Panc1 (cell line): ENCODE data around the gene LRP2. TPM values are rescaled to one million over a fixed set of nuclear protein-coding genes. Genes with fewer than 3 reads are reported as not detected.

Experiments used
- ATAC-seq: fragments of 200-7000 bp; cut with Tn5 transposase; 2 replicates; pipeline ENCODE4 v1.9.1; 2020; ENCODE audit warnings: mild to moderate bottlenecking, moderate library complexity
- BruUV-seq: library from RNA; stranded (reverse); fragments of 400-500 nt; replicated peaks from 2 replicates; lab custom pipeline; 2021; lab: Mats Ljungman, UMichigan
- CTCF ChIA-PET: fragments of 300-600 bp; sonication (Branson Sonifier 250); formaldehyde crosslinking; loops from one replicate; lab custom pipeline; 2022; ENCODE audit warnings: antibody characterized with exemption; lab: Charles Lee
- POLR2A ChIA-PET: fragments of 300-600 bp; sonication (Branson Sonifier 250); formaldehyde crosslinking; loops from one replicate; lab custom pipeline; 2022; ENCODE audit warnings: antibody characterized with exemption; lab: Charles Lee
- DNase-seq: peaks from one replicate; pipeline ENCODE4 v3.0.0-alpha.2; 2010; ENCODE audit warnings: low read depth, low spot score
- H3K27ac ChIP-seq: 2 replicates; pipeline ENCODE4 v1.5.1; 2011; ENCODE audit warnings: mild to moderate bottlenecking, low read length, inconsistent platforms
- H3K27me3 ChIP-seq: fragments of 200-500 bp; sonication (Bioruptor generic); 2 replicates; pipeline ENCODE4 v1.6.0; 2014; ENCODE audit warnings: low read length, inconsistent platforms; ENCODE audit not compliant: control insufficient read depth, insufficient read depth
- H3K36me3 ChIP-seq: fragments of 200-500 bp; sonication (Bioruptor generic); 2 replicates; pipeline ENCODE4 v1.5.1; 2014; ENCODE audit warnings: inconsistent platforms, mild to moderate bottlenecking, low read length, moderate library complexity; ENCODE audit not compliant: control insufficient read depth, insufficient read depth
- H3K4me1 ChIP-seq: 2 replicates; pipeline ENCODE4 v1.5.1; 2011; ENCODE audit warnings: inconsistent platforms, mild to moderate bottlenecking, low read length, moderate library complexity; ENCODE audit not compliant: control insufficient read depth, insufficient read depth
- H3K4me3 ChIP-seq, 2 experiments: 2 replicates each; pipeline ENCODE4 v1.5.1; 2011 to 2012; ENCODE audit warnings: low read depth in 2 of 2, low read length in 2 of 2, mild to moderate bottlenecking in 2 of 2, inconsistent platforms in 1 of 2, moderate library complexity in 1 of 2
- H3K9me3 ChIP-seq: fragments of 200-500 bp; sonication (Bioruptor generic); 2 replicates; pipeline ENCODE4 v1.5.1; 2014; ENCODE audit warnings: low read depth, mild to moderate bottlenecking, inconsistent platforms, low read length, moderate library complexity; ENCODE audit not compliant: control insufficient read depth, insufficient read depth
- CTCF ChIP-seq: fragments of 450-650 bp; IDR thresholded peaks from 2 replicates; pipeline ENCODE4 v1.5.1; 2017; ENCODE audit warnings: mild to moderate bottlenecking
- POLR2AphosphoS5 ChIP-seq: IDR thresholded peaks from 2 replicates; pipeline ENCODE4 v1.6.1; 2012; ENCODE audit warnings: mild to moderate bottlenecking, low read depth, low read length, moderate library complexity
- REST ChIP-seq, 2 experiments: IDR thresholded peaks; 2 replicates each; pipeline ENCODE4 v1.6.1; 2011 to 2012; ENCODE audit warnings: low read depth in 2 of 2, control low read depth in 1 of 2, low read length in 1 of 2, mild to moderate bottlenecking in 1 of 2, moderate library complexity in 1 of 2; ENCODE audit not compliant: insufficient read depth in 1 of 2
- SIN3A ChIP-seq: IDR thresholded peaks from 2 replicates; pipeline ENCODE4 v1.6.1; 2012; ENCODE audit warnings: low read depth, mild to moderate bottlenecking, low read length, moderate library complexity, borderline replicate concordance; ENCODE audit not compliant: insufficient read depth
- TCF7L2 ChIP-seq: IDR thresholded peaks from 2 replicates; pipeline ENCODE4 v1.6.1; 2011; ENCODE audit warnings: mild to moderate bottlenecking, low read depth, low read length, inconsistent platforms
- in situ Hi-C: cut with HindIII; loops from 2 replicates; pipeline ENCODE4 v1.10.0; 2016; ENCODE audit warnings: low sequenced_read_pairs, low pct_unique_long_range_greater_than_20kb
- intact Hi-C: fragments of 100-400 bp; cut with micrococcal nuclease; formaldehyde crosslinking; loops from one replicate; pipeline ENCODE4 v1.10.0; 2022; ENCODE audit not compliant: unreplicated experiment
- total RNA-seq: library from RNA; stranded (reverse); gene quantifications from one replicate; pipeline ENCODE4 v1.2.1, GENCODE V29; 2021; ENCODE audit not compliant: unreplicated experiment

Gene LRP2
- total RNA-seq, 1 experiment from 2014 or later = 0.10 TPM

GRCh38 chr2:169091256-169091655 lies 271.1 kb downstream of the LRP2 start:
- POLR2A ChIA-PET = no interaction called here

GRCh38 chr2:169090133-169090820 lies 272.1 kb downstream of the LRP2 start:
- ATAC-seq (no peak), DNase-seq (no peak)
- H3K36me3 ChIP-seq = no peaks in the 10 kb centered on the region
- no peak for TF ChIP-seq CTCF
- TF ChIP-seq REST (IDR thresholded peaks at IDR 0.05; ENCODE audit: insufficient read depth in 1 of 2, low read depth in 2 of 2, low read length in 1 of 2) = no peak
- no peak for TF ChIP-seq SIN3A
- TF ChIP-seq POLR2AphosphoS5 = no peak
- TF ChIP-seq TCF7L2 = no peak
- peaks cover 3% of the 10 kb centered on the region; the same call in 1 of the 2 replicates for H3K4me1 ChIP-seq
- H3K4me3 ChIP-seq = no peak overlapping the region
- BruUV-seq = no TSS peak
- no peaks in the 10 kb centered on the region for H3K9me3 ChIP-seq
- H3K27me3 ChIP-seq = no peaks in the 10 kb centered on the region; the same call in 1 of the 2 replicates
- in situ Hi-C loops = no loop called here
- POLR2A ChIA-PET = no interaction called here
- no peak overlapping the region for H3K27ac ChIP-seq
- CTCF ChIA-PET = no interaction called here
- intact Hi-C loops = no loop called here

More at GRCh38 chr2:169091256-169091655, 271.1 kb downstream of the LRP2 start:
- TF ChIP-seq SIN3A = no peak
- TF ChIP-seq POLR2AphosphoS5 = no peak
- ATAC-seq (no peak), DNase-seq (no peak)
- intact Hi-C loops (no loop called here), in situ Hi-C loops (no loop called here)
- peaks cover 8% of the 10 kb centered on the region; the same call in 1 of the 2 replicates for H3K4me1 ChIP-seq
- no peaks in the 10 kb centered on the region for H3K9me3 ChIP-seq
- no peaks in the 10 kb centered on the region; the same call in 1 of the 2 replicates for H3K27me3 ChIP-seq
- CTCF ChIA-PET = no interaction called here
- BruUV-seq = no TSS peak
- no peak overlapping the region for H3K27ac ChIP-seq
- H3K4me3 ChIP-seq = no peak overlapping the region
- no peaks in the 10 kb centered on the region for H3K36me3 ChIP-seq

GRCh38 chr2:169089182-169089581 lies 273.2 kb downstream of the LRP2 start:
- ChIA-PET POLR2A (no interaction called here), CTCF (no interaction called here)
- no TSS peak for BruUV-seq
- DNase-seq (no peak), ATAC-seq (no peak)
- in situ Hi-C loops (no loop called here), intact Hi-C loops (no loop called here)
- no peaks in the 10 kb centered on the region; the same call in 1 of the 2 replicates for H3K27me3 ChIP-seq
- H3K27ac ChIP-seq = no peak overlapping the region
- H3K4me1 ChIP-seq = no peaks in the 10 kb centered on the region
- TF ChIP-seq REST (IDR thresholded peaks at IDR 0.05; ENCODE audit: insufficient read depth in 1 of 2, low read depth in 2 of 2, low read length in 1 of 2) = no peak
- no peak overlapping the region for H3K4me3 ChIP-seq
- no peaks in the 10 kb centered on the region for H3K36me3 ChIP-seq
- no peaks in the 10 kb centered on the region for H3K9me3 ChIP-seq
